A673 (cell line): Measurements from ENCODE around the gene PKNOX2.

Experiments
- CTCF ChIP-seq: fragments of 300-800, 200-600 bp; sonication (generic); conservative IDR thresholded peaks from 2 replicates; pipeline ENCODE4 v1.5.1; 2017; ENCODE audit warnings: low read depth, mild to moderate bottlenecking, antibody characterized with exemption, low read length, moderate library complexity, mixed read lengths
- EZH2 ChIP-seq: fragments of 200-600 bp; sonication (generic); IDR thresholded peaks from 2 replicates; pipeline ENCODE4 v1.6.1; 2017; ENCODE audit warnings: borderline replicate concordance, low read depth, mild to moderate bottlenecking, mixed read lengths, antibody characterized with exemption, low read length; ENCODE audit not compliant: poor library complexity, severe bottlenecking

GRCh38 chr11:125188021-125188420 is 23.5 kb downstream of the PKNOX2 start:
- TF ChIP-seq CTCF (no peak), EZH2 (no peak)
